IMR-90 (cell line): ENCODE results near the gene IL18R1. TPM values are rescaled to one million over a fixed set of nuclear protein-coding genes. Genes with fewer than 3 reads are reported as not detected.

Experiments
- ATAC-seq: fragments of 200-7000 bp; cut with Tn5 transposase; 2 replicates; pipeline ENCODE4 v1.9.1; 2020; ENCODE audit warnings: low read depth, mild to moderate bottlenecking, moderate library complexity
- BruUV-seq: library from RNA; stranded (reverse); fragments of 400-500 nt; replicated peaks from 2 replicates; lab custom pipeline; 2021; lab: Mats Ljungman, UMichigan
- CTCF ChIA-PET: fragments of 300-600 bp; formaldehyde crosslinking; extraction: SDS; loops from one replicate; lab custom pipeline; 2021; ENCODE audit warnings: antibody characterized with exemption; lab: Yijun Ruan, JAX
- POLR2A ChIA-PET: fragments of 300-600 bp; sonication (Branson Sonifier 250); formaldehyde crosslinking; loops from one replicate; lab custom pipeline; 2022; ENCODE audit warnings: antibody characterized with exemption; ENCODE audit not compliant: unreplicated experiment; lab: Charles Lee
- DNase-seq: peaks from one replicate; pipeline ENCODE4 v3.0.0; 2013
- H2AFZ ChIP-seq: replicated peaks from 2 replicates; pipeline ENCODE3; 2013; ENCODE audit warnings: low read length, mild to moderate bottlenecking; ENCODE audit not compliant: poor library complexity
- H2AK5ac ChIP-seq: 2 replicates; pipeline ENCODE4 v1.6.1; 2013; ENCODE audit warnings: low read depth, low read length, inconsistent platforms
- H2AK9ac ChIP-seq: replicated peaks from 2 replicates; pipeline ENCODE3; 2013; ENCODE audit warnings: mild to moderate bottlenecking, low read depth, low read length, moderate library complexity; ENCODE audit not compliant: poor library complexity
- H2BK120ac ChIP-seq: 2 replicates; pipeline ENCODE4 v1.6.1; 2013; ENCODE audit warnings: low read depth, low read length, inconsistent platforms
- H2BK15ac ChIP-seq: 3 replicates; pipeline ENCODE4 v1.6.1; 2013; ENCODE audit warnings: low read depth, low read length, inconsistent platforms
- H2BK20ac ChIP-seq: 2 replicates; pipeline ENCODE4 v1.6.1; 2013; ENCODE audit warnings: low read depth, mild to moderate bottlenecking, inconsistent platforms, low read length, moderate library complexity
- H2BK5ac ChIP-seq: 2 replicates; pipeline ENCODE4 v1.6.1; 2013; ENCODE audit warnings: mild to moderate bottlenecking, low read depth, low read length, inconsistent platforms; ENCODE audit not compliant: poor library complexity, severe bottlenecking
- H3K14ac ChIP-seq: replicated peaks from 2 replicates; pipeline ENCODE4 v1.6.1; 2013; ENCODE audit warnings: low read depth, low read length, inconsistent platforms
- H3K18ac ChIP-seq: 2 replicates; pipeline ENCODE4 v1.6.1; 2013; ENCODE audit warnings: low read depth, low read length, control low read depth
- H3K23ac ChIP-seq: 2 replicates; pipeline ENCODE4 v1.6.1; 2013; ENCODE audit warnings: low read depth, low read length, inconsistent platforms
- H3K27ac ChIP-seq: 2 replicates; pipeline ENCODE4 v1.5.1; 2013; ENCODE audit warnings: mild to moderate bottlenecking, control low read depth, low read length; ENCODE audit not compliant: insufficient read depth
- H3K27me3 ChIP-seq: 2 replicates; pipeline ENCODE4 v1.6.1; 2013; ENCODE audit warnings: low read length; ENCODE audit not compliant: control insufficient read depth, insufficient read depth
- H3K36me3 ChIP-seq: 2 replicates; pipeline ENCODE4 v1.6.1; 2013; ENCODE audit warnings: low read length, mixed read lengths; ENCODE audit not compliant: control insufficient read depth, insufficient read depth
- H3K4ac ChIP-seq: 2 replicates; pipeline ENCODE4 v1.6.1; 2013; ENCODE audit warnings: low read depth, low read length, inconsistent platforms
- H3K4me1 ChIP-seq: 2 replicates; pipeline ENCODE4 v1.6.1; 2013; ENCODE audit warnings: low read length, mixed read lengths; ENCODE audit not compliant: control insufficient read depth, insufficient read depth
- H3K4me2 ChIP-seq: 2 replicates; pipeline ENCODE4 v1.6.1; 2013; ENCODE audit warnings: low read depth, mild to moderate bottlenecking, control low read depth, low read length, moderate library complexity
- H3K4me3 ChIP-seq: 2 replicates; pipeline ENCODE4 v1.5.1; 2013; ENCODE audit warnings: low read depth, mild to moderate bottlenecking, control low read depth, low read length, moderate library complexity; ENCODE audit not compliant: insufficient read depth
- H3K56ac ChIP-seq: 2 replicates; pipeline ENCODE4 v1.6.1; 2013; ENCODE audit warnings: low read length, inconsistent platforms; ENCODE audit not compliant: insufficient read depth; ENCODE audit errors: extremely low read depth
- H3K79me1 ChIP-seq, 2 experiments: 2 replicates each; pipeline ENCODE4 v1.6.1; 2013; ENCODE audit warnings: low read length in 2 of 2, inconsistent platforms in 1 of 2, low read depth in 1 of 2
- H3K9ac ChIP-seq: 2 replicates; pipeline ENCODE4 v1.6.1; 2013; ENCODE audit warnings: low read depth, low read length, control low read depth
- H3K9me1 ChIP-seq: 2 replicates; pipeline ENCODE4 v1.6.1; 2013; ENCODE audit warnings: low read length, inconsistent platforms; ENCODE audit not compliant: insufficient read depth
- H3K9me3 ChIP-seq: 2 replicates; pipeline ENCODE4 v1.6.1; 2013; ENCODE audit warnings: low read length; ENCODE audit not compliant: control insufficient read depth, insufficient read depth
- H4K20me1 ChIP-seq: 2 replicates; pipeline ENCODE4 v1.6.1; 2013; ENCODE audit warnings: low read length, inconsistent platforms; ENCODE audit not compliant: insufficient read depth
- H4K5ac ChIP-seq: 2 replicates; pipeline ENCODE4 v1.6.1; 2013; ENCODE audit warnings: mild to moderate bottlenecking, low read depth, low read length, control low read depth
- H4K8ac ChIP-seq, 2 experiments: 2 replicates each; pipeline ENCODE4 v1.6.1; 2013; ENCODE audit warnings: low read depth in 2 of 2, low read length in 2 of 2, control low read depth in 1 of 2, inconsistent platforms in 1 of 2
- H4K91ac ChIP-seq: 2 replicates; pipeline ENCODE4 v1.6.1; 2013; ENCODE audit warnings: low read depth, low read length, inconsistent platforms; ENCODE audit not compliant: insufficient read depth
- BHLHE40 ChIP-seq: fragments of 150-350 bp; IDR thresholded peaks from 2 replicates; pipeline ENCODE4 v1.6.1; 2016; ENCODE audit warnings: mild to moderate bottlenecking, low read depth, low read length
- CHD1 ChIP-seq: IDR thresholded peaks from 2 replicates; pipeline ENCODE4 v1.6.1; 2012; ENCODE audit warnings: low read depth, low read length, improper control_type of control experiment
- ELK1 ChIP-seq: fragments of 150-350 bp; IDR thresholded peaks from 2 replicates; pipeline ENCODE4 v1.6.1; 2016; ENCODE audit warnings: low read depth, mild to moderate bottlenecking, low read length, moderate library complexity, borderline replicate concordance
- FOS ChIP-seq: fragments of 150-350 bp; IDR thresholded peaks from 2 replicates; pipeline ENCODE4 v1.6.1; 2016; ENCODE audit warnings: low read depth, low read length
- MAFK ChIP-seq: IDR thresholded peaks from 2 replicates; pipeline ENCODE4 v1.6.1; 2012; ENCODE audit warnings: low read depth, low read length, improper control_type of control experiment
- MAZ ChIP-seq: IDR thresholded peaks from 2 replicates; pipeline ENCODE4 v1.6.1; 2012; ENCODE audit warnings: low read depth, mild to moderate bottlenecking, low read length, improper control_type of control experiment, moderate library complexity, borderline replicate concordance
- NFE2L2 ChIP-seq: fragments of 150-350 bp; IDR thresholded peaks from 2 replicates; pipeline ENCODE4 v1.6.1; 2016; ENCODE audit warnings: low read depth, mild to moderate bottlenecking, low read length
- POLR2A ChIP-seq: IDR thresholded peaks from 2 replicates; pipeline ENCODE4 v1.6.1; 2012; ENCODE audit warnings: mild to moderate bottlenecking, low read depth, low read length
- RAD21 ChIP-seq: IDR thresholded peaks from 2 replicates; pipeline ENCODE4 v1.6.1; 2012; ENCODE audit warnings: low read length, improper control_type of control experiment
- RCOR1 ChIP-seq: IDR thresholded peaks from 2 replicates; pipeline ENCODE4 v1.6.1; 2012; ENCODE audit warnings: mild to moderate bottlenecking, low read length, improper control_type of control experiment; ENCODE audit not compliant: insufficient replicate concordance
- USF2 ChIP-seq: fragments of 150-350 bp; IDR thresholded peaks from 2 replicates; pipeline ENCODE4 v1.6.1; 2017; ENCODE audit warnings: mild to moderate bottlenecking, antibody characterized with exemption, low read length, low read depth
- WGBS, 2 experiments: methylation state at CpG; one replicate each; pipeline versions ENCODE4 v1.1.5 to v1.1.7; 2013; ENCODE audit warnings: missing lambda C conversion rate in 2 of 2; ENCODE audit not compliant: insufficient read length in 1 of 2; ENCODE audit errors: extremely low coverage in 2 of 2; 5-methylcytosine and 5-hydroxymethylcytosine counted together
- dilution Hi-C: fragments of 300-500 bp; cut with HindIII; formaldehyde crosslinking; loops from one replicate; pipeline ENCODE4 v1.14.3; 2018; ENCODE audit warnings: low sequenced_read_pairs; ENCODE audit not compliant: unreplicated experiment
- in situ Hi-C: fragments of 300-500 bp; cut with MboI; formaldehyde crosslinking; loops from 3 replicates; pipeline ENCODE4 v1.14.3; 2019; ENCODE audit warnings: low sequenced_read_pairs, inconsistent platforms, mixed read lengths
- intact Hi-C: fragments of 100-400 bp; cut with micrococcal nuclease; formaldehyde crosslinking; loops from 2 replicates; pipeline ENCODE4 v1.10.0; 2022
- polyA plus RNA-seq, 3 experiments: library from polyadenylated mRNA; depleted of rRNA; stranded (reverse); fragments of >200 nt; gene quantifications; 2 replicates each; pipeline ENCODE4 v1.2.3, GENCODE V29; 2012; ENCODE audit warnings: low replicate concordance in 1 of 3
- total RNA-seq: library from RNA; depleted of rRNA; stranded (reverse); fragments of >200 nt; gene quantifications from 2 replicates; pipeline ENCODE4 v1.2.3, GENCODE V29; 2012

IL18R1 gene
- total and polyA plus RNA-seq, 2 of the 4 experiments (the other 2 are of a cell fraction) = 0.18 to 0.24 TPM

GRCh38 chr2:102428573-102428972 is 73.0 kb downstream of the IL18R1 start:
- Histone ChIP-seq H4K20me1 (no peaks in the 10 kb centered on the region), H3K27ac (no peak overlapping the region), H3K79me1 (no peaks in the 10 kb centered on the region), H3K36me3 (no peaks in the 10 kb centered on the region), H3K4me1 (no peaks in the 10 kb centered on the region), H3K9ac (no peak overlapping the region), H3K4me2 (no peak overlapping the region), H3K4me3 (no peak overlapping the region), H3K56ac (no peak overlapping the region), H3K14ac (no peak overlapping the region), H3K23ac (no peak overlapping the region), H3K27me3 (peaks cover 10% of the 10 kb centered on the region), H3K9me1 (no peaks in the 10 kb centered on the region), H2AK5ac (no peak overlapping the region), H4K5ac (no peak overlapping the region), H3K9me3 (no peaks in the 10 kb centered on the region), H2BK15ac (no peak overlapping the region), H4K91ac (no peak overlapping the region), H2BK120ac (no peak overlapping the region), H3K18ac (no peak overlapping the region), H2BK5ac (no peak overlapping the region), H2AFZ (no peak overlapping the region), H2BK20ac (no peak overlapping the region), H2AK9ac (no peak overlapping the region), H3K4ac (no peak overlapping the region), H4K8ac (no peak overlapping the region)
- in situ Hi-C loops = no loop called here
- BruUV-seq = no TSS peak
- WGBS, 2 experiments = no CpG with 5 or more reads among the region's 2 CpGs
- CTCF ChIA-PET = no interaction called here
- no peak for ATAC-seq
- POLR2A ChIA-PET = no interaction called here
- DNase-seq = no peak
- intact Hi-C loops = no loop called here
- TF ChIP-seq USF2 = no peak
- TF ChIP-seq ELK1 = no peak
- TF ChIP-seq RCOR1 = no peak
- TF ChIP-seq POLR2A = no peak
- no peak for TF ChIP-seq BHLHE40
- no peak for TF ChIP-seq NFE2L2
- TF ChIP-seq RAD21 = no peak
- no peak for TF ChIP-seq FOS
- TF ChIP-seq CHD1 = no peak
- TF ChIP-seq MAFK = no peak
- no peak for TF ChIP-seq MAZ
- dilution Hi-C loops = no loop called here
